ENCODE results near the gene GP1BA. TPM values are rescaled to one million over a fixed set of nuclear protein-coding genes. Genes with fewer than 3 reads are reported as not detected.
A peak's percentile ranks its signal among the peaks of the same experiment; 100 is the strongest.

The GP1BA gene
- total and polyA plus RNA-seq, 2 experiments from 2014 or later, result 0.24 TPM; not detected in 1

DNA sequence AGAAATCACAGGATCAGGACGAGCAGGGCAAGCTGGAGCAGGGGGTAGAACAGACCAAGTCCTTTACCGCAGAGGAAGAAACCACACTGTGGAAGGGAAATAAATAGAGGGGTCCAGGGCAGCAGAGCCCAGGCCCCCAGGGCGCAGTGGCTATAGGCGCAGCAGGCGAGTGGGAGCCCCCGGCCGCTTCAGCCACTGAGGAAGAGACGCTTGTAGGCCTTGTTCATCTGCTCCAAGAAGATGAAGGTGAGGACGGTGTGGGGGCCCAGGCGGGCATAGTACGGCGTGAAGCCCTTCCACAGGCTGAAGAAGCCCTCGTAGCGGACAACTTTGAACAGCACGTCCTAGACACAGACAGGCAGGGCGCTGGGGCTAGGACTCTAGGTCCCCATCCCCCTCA is 5.5 kb downstream of the GP1BA start:
- peaks cover 24% of the 10 kb centered on the region for H3F3A ChIP-seq (replicated peaks; ENCODE audit: low read depth)

More for the DNA sequence above, 5.5 kb downstream of the GP1BA start:
- no peaks in the 10 kb centered on the region; the same call in 1 of the 2 replicates for H3K36me3 ChIP-seq (ENCODE audit: insufficient read depth)
- peaks cover 12% of the 10 kb centered on the region; the same call in 1 of the 2 replicates for H4K20me1 ChIP-seq (replicated peaks; ENCODE audit: insufficient read depth)
- ATAC-seq (no peak), DNase-seq (ENCODE audit: low spot score) (no peak)
- no peak overlapping the region for H3K4me2 ChIP-seq
- Mint-ChIP-seq H3K4me3 (0 out of 3 replicates have a peak overlapping the region, but pooled peaks have one; percentile 5), H3K27ac (no peak overlapping the region), H3K4me1 (peaks cover 37% of the 10 kb centered on the region), H3K27me3 (ENCODE audit: insufficient read depth, low read depth, poor library complexity) (peaks cover 16% of the 10 kb centered on the region), H3K9me3 (no peaks in the 10 kb centered on the region), H3K36me3 (ENCODE audit: low read depth) (peaks cover 59% of the 10 kb centered on the region)
- H2AFZ ChIP-seq, result no peak overlapping the region
- peaks cover 26% of the 10 kb centered on the region for H3K79me2 ChIP-seq (replicated peaks; ENCODE audit: insufficient read depth)
- TF ChIP-seq, protein P1, sequence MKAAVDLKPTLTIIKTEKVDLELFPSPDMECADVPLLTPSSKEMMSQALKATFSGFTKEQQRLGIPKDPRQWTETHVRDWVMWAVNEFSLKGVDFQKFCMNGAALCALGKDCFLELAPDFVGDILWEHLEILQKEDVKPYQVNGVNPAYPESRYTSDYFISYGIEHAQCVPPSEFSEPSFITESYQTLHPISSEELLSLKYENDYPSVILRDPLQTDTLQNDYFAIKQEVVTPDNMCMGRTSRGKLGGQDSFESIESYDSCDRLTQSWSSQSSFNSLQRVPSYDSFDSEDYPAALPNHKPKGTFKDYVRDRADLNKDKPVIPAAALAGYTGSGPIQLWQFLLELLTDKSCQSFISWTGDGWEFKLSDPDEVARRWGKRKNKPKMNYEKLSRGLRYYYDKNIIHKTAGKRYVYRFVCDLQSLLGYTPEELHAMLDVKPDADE (IDR thresholded peaks at IDR 0.05), result no peak
- TF ChIP-seq, protein P2, sequence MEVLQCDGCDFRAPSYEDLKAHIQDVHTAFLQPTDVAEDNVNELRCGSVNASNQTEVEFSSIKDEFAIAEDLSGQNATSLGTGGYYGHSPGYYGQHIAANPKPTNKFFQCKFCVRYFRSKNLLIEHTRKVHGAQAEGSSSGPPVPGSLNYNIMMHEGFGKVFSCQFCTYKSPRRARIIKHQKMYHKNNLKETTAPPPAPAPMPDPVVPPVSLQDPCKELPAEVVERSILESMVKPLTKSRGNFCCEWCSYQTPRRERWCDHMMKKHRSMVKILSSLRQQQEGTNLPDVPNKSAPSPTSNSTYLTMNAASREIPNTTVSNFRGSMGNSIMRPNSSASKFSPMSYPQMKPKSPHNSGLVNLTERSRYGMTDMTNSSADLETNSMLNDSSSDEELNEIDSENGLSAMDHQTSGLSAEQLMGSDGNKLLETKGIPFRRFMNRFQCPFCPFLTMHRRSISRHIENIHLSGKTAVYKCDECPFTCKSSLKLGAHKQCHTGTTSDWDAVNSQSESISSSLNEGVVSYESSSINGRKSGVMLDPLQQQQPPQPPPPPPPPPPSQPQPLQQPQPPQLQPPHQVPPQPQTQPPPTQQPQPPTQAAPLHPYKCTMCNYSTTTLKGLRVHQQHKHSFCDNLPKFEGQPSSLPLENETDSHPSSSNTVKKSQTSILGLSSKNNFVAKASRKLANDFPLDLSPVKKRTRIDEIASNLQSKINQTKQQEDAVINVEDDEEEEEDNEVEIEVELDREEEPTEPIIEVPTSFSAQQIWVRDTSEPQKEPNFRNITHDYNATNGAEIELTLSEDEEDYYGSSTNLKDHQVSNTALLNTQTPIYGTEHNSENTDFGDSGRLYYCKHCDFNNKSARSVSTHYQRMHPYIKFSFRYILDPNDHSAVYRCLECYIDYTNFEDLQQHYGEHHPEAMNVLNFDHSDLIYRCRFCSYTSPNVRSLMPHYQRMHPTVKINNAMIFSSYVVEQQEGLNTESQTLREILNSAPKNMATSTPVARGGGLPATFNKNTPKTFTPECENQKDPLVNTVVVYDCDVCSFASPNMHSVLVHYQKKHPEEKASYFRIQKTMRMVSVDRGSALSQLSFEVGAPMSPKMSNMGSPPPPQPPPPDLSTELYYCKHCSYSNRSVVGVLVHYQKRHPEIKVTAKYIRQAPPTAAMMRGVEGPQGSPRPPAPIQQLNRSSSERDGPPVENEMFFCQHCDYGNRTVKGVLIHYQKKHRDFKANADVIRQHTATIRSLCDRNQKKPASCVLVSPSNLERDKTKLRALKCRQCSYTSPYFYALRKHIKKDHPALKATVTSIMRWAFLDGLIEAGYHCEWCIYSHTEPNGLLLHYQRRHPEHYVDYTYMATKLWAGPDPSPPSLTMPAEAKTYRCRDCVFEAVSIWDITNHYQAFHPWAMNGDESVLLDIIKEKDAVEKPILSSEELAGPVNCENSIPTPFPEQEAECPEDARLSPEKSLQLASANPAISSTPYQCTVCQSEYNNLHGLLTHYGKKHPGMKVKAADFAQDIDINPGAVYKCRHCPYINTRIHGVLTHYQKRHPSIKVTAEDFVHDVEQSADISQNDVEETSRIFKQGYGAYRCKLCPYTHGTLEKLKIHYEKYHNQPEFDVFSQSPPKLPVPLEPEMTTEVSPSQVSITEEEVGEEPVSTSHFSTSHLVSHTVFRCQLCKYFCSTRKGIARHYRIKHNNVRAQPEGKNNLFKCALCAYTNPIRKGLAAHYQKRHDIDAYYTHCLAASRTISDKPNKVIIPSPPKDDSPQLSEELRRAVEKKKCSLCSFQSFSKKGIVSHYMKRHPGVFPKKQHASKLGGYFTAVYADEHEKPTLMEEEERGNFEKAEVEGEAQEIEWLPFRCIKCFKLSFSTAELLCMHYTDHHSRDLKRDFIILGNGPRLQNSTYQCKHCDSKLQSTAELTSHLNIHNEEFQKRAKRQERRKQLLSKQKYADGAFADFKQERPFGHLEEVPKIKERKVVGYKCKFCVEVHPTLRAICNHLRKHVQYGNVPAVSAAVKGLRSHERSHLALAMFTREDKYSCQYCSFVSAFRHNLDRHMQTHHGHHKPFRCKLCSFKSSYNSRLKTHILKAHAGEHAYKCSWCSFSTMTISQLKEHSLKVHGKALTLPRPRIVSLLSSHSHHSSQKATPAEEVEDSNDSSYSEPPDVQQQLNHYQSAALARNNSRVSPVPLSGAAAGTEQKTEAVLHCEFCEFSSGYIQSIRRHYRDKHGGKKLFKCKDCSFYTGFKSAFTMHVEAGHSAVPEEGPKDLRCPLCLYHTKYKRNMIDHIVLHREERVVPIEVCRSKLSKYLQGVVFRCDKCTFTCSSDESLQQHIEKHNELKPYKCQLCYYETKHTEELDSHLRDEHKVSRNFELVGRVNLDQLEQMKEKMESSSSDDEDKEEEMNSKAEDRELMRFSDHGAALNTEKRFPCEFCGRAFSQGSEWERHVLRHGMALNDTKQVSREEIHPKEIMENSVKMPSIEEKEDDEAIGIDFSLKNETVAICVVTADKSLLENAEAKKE (CRISPR knock-in tag; IDR thresholded peaks at IDR 0.05), result no peak
- TF ChIP-seq, protein P3, sequence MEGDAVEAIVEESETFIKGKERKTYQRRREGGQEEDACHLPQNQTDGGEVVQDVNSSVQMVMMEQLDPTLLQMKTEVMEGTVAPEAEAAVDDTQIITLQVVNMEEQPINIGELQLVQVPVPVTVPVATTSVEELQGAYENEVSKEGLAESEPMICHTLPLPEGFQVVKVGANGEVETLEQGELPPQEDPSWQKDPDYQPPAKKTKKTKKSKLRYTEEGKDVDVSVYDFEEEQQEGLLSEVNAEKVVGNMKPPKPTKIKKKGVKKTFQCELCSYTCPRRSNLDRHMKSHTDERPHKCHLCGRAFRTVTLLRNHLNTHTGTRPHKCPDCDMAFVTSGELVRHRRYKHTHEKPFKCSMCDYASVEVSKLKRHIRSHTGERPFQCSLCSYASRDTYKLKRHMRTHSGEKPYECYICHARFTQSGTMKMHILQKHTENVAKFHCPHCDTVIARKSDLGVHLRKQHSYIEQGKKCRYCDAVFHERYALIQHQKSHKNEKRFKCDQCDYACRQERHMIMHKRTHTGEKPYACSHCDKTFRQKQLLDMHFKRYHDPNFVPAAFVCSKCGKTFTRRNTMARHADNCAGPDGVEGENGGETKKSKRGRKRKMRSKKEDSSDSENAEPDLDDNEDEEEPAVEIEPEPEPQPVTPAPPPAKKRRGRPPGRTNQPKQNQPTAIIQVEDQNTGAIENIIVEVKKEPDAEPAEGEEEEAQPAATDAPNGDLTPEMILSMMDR (conservative IDR thresholded peaks at IDR 0.05; ENCODE audit: low read depth in 2 of 2), result no peak
- H3K9me2 ChIP-seq (ENCODE audit: insufficient read depth), result no peaks in the 10 kb centered on the region
- no peaks in the 10 kb centered on the region for H3K27me3 ChIP-seq (ENCODE audit: insufficient read depth)
- H3K4me1 ChIP-seq (ENCODE audit: insufficient read depth), result peaks cover 16% of the 10 kb centered on the region
- H3K27ac ChIP-seq (ENCODE audit: low read depth), result no peak overlapping the region
- H3K4me3 ChIP-seq, result no peak overlapping the region
